Panc1 (cell line): ENCODE data around the gene CSE1L. TPM values are rescaled to one million over a fixed set of nuclear protein-coding genes. Genes with fewer than 3 reads are reported as not detected.

Experiments used
- ATAC-seq: fragments of 200-7000 bp; cut with Tn5 transposase; 2 replicates; pipeline ENCODE4 v1.9.1; 2020; ENCODE audit warnings: mild to moderate bottlenecking, moderate library complexity
- BruUV-seq: library from RNA; stranded (reverse); fragments of 400-500 nt; replicated peaks from 2 replicates; lab custom pipeline; 2021; lab: Mats Ljungman, UMichigan
- CTCF ChIA-PET: fragments of 300-600 bp; sonication (Branson Sonifier 250); formaldehyde crosslinking; loops from one replicate; lab custom pipeline; 2022; ENCODE audit warnings: antibody characterized with exemption; lab: Charles Lee
- POLR2A ChIA-PET: fragments of 300-600 bp; sonication (Branson Sonifier 250); formaldehyde crosslinking; loops from one replicate; lab custom pipeline; 2022; ENCODE audit warnings: antibody characterized with exemption; lab: Charles Lee
- DNase-seq: peaks from one replicate; pipeline ENCODE4 v3.0.0-alpha.2; 2010; ENCODE audit warnings: low read depth, low spot score
- H3K27ac ChIP-seq: 2 replicates; pipeline ENCODE4 v1.5.1; 2011; ENCODE audit warnings: mild to moderate bottlenecking, low read length, inconsistent platforms
- H3K27me3 ChIP-seq: fragments of 200-500 bp; sonication (Bioruptor generic); 2 replicates; pipeline ENCODE4 v1.6.0; 2014; ENCODE audit warnings: low read length, inconsistent platforms; ENCODE audit not compliant: control insufficient read depth, insufficient read depth
- H3K36me3 ChIP-seq: fragments of 200-500 bp; sonication (Bioruptor generic); 2 replicates; pipeline ENCODE4 v1.5.1; 2014; ENCODE audit warnings: inconsistent platforms, mild to moderate bottlenecking, low read length, moderate library complexity; ENCODE audit not compliant: control insufficient read depth, insufficient read depth
- H3K4me1 ChIP-seq: 2 replicates; pipeline ENCODE4 v1.5.1; 2011; ENCODE audit warnings: inconsistent platforms, mild to moderate bottlenecking, low read length, moderate library complexity; ENCODE audit not compliant: control insufficient read depth, insufficient read depth
- H3K4me3 ChIP-seq, 2 experiments: 2 replicates each; pipeline ENCODE4 v1.5.1; 2011 to 2012; ENCODE audit warnings: low read depth in 2 of 2, low read length in 2 of 2, mild to moderate bottlenecking in 2 of 2, inconsistent platforms in 1 of 2, moderate library complexity in 1 of 2
- H3K9me3 ChIP-seq: fragments of 200-500 bp; sonication (Bioruptor generic); 2 replicates; pipeline ENCODE4 v1.5.1; 2014; ENCODE audit warnings: low read depth, mild to moderate bottlenecking, inconsistent platforms, low read length, moderate library complexity; ENCODE audit not compliant: control insufficient read depth, insufficient read depth
- CTCF ChIP-seq: fragments of 450-650 bp; IDR thresholded peaks from 2 replicates; pipeline ENCODE4 v1.5.1; 2017; ENCODE audit warnings: mild to moderate bottlenecking
- POLR2AphosphoS5 ChIP-seq: IDR thresholded peaks from 2 replicates; pipeline ENCODE4 v1.6.1; 2012; ENCODE audit warnings: mild to moderate bottlenecking, low read depth, low read length, moderate library complexity
- REST ChIP-seq, 2 experiments: IDR thresholded peaks; 2 replicates each; pipeline ENCODE4 v1.6.1; 2011 to 2012; ENCODE audit warnings: low read depth in 2 of 2, control low read depth in 1 of 2, low read length in 1 of 2, mild to moderate bottlenecking in 1 of 2, moderate library complexity in 1 of 2; ENCODE audit not compliant: insufficient read depth in 1 of 2
- SIN3A ChIP-seq: IDR thresholded peaks from 2 replicates; pipeline ENCODE4 v1.6.1; 2012; ENCODE audit warnings: low read depth, mild to moderate bottlenecking, low read length, moderate library complexity, borderline replicate concordance; ENCODE audit not compliant: insufficient read depth
- TCF7L2 ChIP-seq: IDR thresholded peaks from 2 replicates; pipeline ENCODE4 v1.6.1; 2011; ENCODE audit warnings: mild to moderate bottlenecking, low read depth, low read length, inconsistent platforms
- in situ Hi-C: cut with HindIII; loops from 2 replicates; pipeline ENCODE4 v1.10.0; 2016; ENCODE audit warnings: low sequenced_read_pairs, low pct_unique_long_range_greater_than_20kb
- intact Hi-C: fragments of 100-400 bp; cut with micrococcal nuclease; formaldehyde crosslinking; loops from one replicate; pipeline ENCODE4 v1.10.0; 2022; ENCODE audit not compliant: unreplicated experiment
- total RNA-seq: library from RNA; stranded (reverse); gene quantifications from one replicate; pipeline ENCODE4 v1.2.1, GENCODE V29; 2021; ENCODE audit not compliant: unreplicated experiment

The CSE1L gene
- total RNA-seq, 1 experiment from 2014 or later = 133 TPM

GRCh38 chr20:49123982-49124381, 77.9 kb downstream of the CSE1L start:
- Histone ChIP-seq H3K4me3 (no peak overlapping the region), H3K27ac (no peak overlapping the region), H3K27me3 (no peaks in the 10 kb centered on the region), H3K9me3 (no peaks in the 10 kb centered on the region), H3K4me1 (no peaks in the 10 kb centered on the region), H3K36me3 (no peaks in the 10 kb centered on the region; the same call in 1 of the 2 replicates)
- intact Hi-C loops = no loop called here
- in situ Hi-C loops = no loop called here
- TF ChIP-seq REST (IDR thresholded peaks at IDR 0.05; ENCODE audit: insufficient read depth in 1 of 2, low read depth in 2 of 2, low read length in 1 of 2) (no peak), POLR2AphosphoS5 (no peak), TCF7L2 (no peak), CTCF (no peak), SIN3A (no peak)
- BruUV-seq = no TSS peak
- ATAC-seq = no peak
- POLR2A ChIA-PET = no interaction called here
- CTCF ChIA-PET = no interaction called here
- no peak for DNase-seq

GRCh38 chr20:49132995-49133478, 86.9 kb downstream of the CSE1L start:
- DNase-seq (peak; percentile 18), ATAC-seq (peak; percentile 86)
- no peak overlapping the region for H3K4me3 ChIP-seq
- ChIA-PET POLR2A (no interaction called here), CTCF (interaction anchor here (0.7 to 2.2 kb wide), 3 partner anchors 82 to 86 kb away, joined by 5 to 15 read pairs (median 10); partner anchors contain the start of gene DDX27)
- H3K36me3 ChIP-seq = no peaks in the 10 kb centered on the region; the same call in 1 of the 2 replicates
- H3K4me1 ChIP-seq = no peaks in the 10 kb centered on the region
- no peaks in the 10 kb centered on the region for H3K9me3 ChIP-seq
- intact Hi-C loops = loop anchor here (5.0 kb wide), 1 partner anchor 84 kb away; the partner anchor contains the start of gene DDX27
- no peaks in the 10 kb centered on the region for H3K27me3 ChIP-seq
- TF ChIP-seq CTCF = peak; percentile 72
- no peak for TF ChIP-seq SIN3A
- no peak overlapping the region for H3K27ac ChIP-seq
- BruUV-seq = no TSS peak
- in situ Hi-C loops = loop anchor here (10.0 kb wide), 1 partner anchor 52 kb away; the partner anchor contains the start of gene STAU1
